LHCN-M2 (cell line): ENCODE results near the gene HIPK2. TPM values are rescaled to one million over a fixed set of nuclear protein-coding genes. Genes with fewer than 3 reads are reported as not detected.
A peak's percentile ranks its signal among the peaks of the same experiment; 100 is the strongest.

Source experiments
- DNase-seq: peaks from one replicate; pipeline ENCODE4 v3.0.0-alpha.2; 2012; ENCODE audit warnings: low read depth
- total RNA-seq: library from RNA; depleted of rRNA; stranded (reverse); fragments of >200 nt; gene quantifications from 2 replicates; pipeline ENCODE4 v1.2.3, GENCODE V29; 2014

The HIPK2 gene
- total RNA-seq, 1 experiment from 2014 or later = 61.3 TPM

DNA sequence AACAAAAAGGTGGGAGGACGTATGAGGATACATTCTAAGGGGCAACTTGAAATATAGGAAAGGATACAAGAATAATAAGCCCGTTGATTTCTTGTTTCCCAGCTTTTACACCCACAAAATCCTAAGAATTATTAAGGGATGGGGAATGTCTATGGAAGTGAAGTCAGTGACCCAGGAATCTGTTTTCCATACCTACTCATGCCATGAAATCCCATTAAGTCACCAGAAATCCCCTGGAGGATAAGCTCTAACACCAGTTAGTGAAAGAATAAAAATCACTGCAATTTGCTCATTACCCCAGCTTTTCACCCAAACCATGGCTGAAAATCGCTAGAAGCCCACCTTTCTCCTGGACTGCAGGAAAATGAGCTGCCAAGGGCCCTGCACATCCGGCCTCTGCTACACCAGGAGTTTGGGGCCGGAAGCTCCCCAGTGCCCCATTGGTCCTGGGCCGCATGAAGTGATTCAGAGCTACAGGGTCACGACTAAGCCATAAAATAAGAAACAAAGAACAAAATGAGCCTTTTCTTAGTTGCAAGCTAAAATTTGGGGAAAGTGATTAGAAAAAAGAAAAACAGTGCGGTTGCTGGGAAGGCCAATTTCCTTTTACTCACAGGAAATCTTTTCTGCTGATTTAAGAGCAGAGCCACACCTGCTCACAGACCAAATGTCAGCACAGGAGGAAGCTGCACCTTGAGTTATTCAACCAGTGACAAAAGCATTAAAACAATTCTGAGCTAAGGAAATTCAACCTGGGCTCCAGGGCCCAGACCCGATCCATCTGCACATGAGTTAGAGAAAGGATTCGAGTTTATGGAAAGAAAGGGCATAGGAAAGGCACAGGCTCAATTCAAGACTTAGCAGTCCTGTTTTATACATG lies 40.3 kb downstream of the HIPK2 start:
- peak; percentile 84 for DNase-seq

DNA sequence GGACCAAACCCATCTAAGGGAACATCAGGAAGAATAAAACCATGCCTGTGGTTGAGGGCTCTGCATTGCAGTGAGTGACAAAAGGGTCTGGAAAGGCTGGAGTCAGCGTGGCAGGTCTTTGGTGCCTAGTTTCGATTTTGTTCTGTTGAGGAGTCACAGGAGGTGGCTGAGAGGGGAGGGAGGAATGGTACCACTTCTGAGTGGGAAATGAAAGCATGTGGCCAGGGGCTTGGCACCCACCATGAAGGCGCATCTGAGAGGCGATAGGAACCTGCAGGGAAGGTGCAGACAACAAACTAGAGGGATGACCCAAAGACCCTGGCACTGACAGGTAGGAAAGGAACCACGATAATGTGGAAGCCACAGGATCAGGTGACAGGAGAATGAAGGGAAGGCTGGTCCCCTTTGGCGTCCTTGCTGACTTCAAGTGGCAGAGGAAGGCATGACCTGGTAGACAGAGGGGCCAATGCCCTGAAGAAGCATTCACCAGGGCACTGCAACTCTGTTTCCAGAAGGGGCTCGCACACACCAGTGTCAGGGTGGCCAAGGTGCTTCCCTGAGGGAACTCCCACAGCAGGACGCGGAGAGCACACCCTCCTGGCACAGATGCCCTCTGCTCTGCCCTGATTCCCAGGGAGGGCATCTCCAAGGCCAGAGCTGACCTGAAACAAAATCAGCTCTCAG lies 41.7 kb downstream of the HIPK2 start:
- no peak for DNase-seq

DNA sequence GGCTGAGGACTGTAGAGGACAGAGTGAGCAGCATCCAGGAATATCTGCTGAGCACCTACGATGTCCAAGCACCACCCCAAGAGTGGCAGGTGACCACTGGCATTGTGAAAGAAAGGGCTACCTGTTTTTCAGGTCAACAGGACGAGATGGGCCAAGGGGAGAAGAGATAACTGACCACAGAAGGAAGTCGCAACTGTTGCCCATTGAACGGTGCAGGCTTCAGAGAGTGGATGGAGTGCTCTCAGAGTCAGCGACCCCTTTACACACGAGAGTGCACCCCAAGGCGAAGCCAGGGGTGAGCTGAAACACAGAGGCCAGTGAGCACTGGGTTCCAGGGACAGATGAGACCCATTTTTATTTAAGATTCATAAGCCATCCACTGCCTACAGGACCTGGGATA lies 42.3 kb downstream of the HIPK2 start:
- DNase-seq = no peak

DNA sequence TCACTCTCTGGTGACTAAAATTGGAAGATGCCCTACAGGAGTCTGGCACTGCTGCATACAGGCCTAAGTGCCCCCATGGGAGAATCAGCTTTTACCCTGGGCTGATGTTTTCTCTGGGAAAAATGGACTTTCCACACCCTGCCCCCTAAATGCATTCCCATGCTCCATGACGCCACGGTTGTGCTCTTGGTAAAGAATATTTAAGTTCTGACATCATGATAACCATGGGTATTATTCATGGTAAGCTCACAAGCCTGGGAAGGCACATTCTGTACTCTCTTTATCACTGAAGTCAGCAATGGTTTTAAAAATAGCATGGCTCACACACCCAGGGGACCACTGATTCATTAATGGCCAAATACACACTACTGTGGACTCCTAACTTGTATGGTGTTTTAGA lies 43.4 kb downstream of the HIPK2 start:
- DNase-seq = peak; percentile 100

DNA sequence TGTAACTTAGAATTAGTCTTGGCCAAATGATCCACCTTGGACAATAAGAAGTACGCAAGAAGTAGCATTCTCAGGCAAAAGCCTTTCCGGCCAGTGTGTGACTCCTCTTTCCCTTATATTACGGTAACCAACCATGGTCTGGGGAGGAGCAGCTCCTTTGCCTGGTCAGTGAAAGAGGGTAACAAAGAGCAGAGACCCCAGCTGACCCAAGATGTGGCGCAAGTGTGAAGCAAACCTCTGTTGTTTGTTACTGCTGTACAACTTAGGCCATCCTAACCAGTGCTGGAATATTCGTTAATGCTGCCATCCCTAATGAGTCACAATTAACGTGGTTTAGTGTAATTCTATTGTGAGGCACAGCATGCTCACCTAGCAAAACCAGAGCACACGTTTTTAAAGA lies 44.0 kb downstream of the HIPK2 start:
- DNase-seq = peak; percentile 62

DNA sequence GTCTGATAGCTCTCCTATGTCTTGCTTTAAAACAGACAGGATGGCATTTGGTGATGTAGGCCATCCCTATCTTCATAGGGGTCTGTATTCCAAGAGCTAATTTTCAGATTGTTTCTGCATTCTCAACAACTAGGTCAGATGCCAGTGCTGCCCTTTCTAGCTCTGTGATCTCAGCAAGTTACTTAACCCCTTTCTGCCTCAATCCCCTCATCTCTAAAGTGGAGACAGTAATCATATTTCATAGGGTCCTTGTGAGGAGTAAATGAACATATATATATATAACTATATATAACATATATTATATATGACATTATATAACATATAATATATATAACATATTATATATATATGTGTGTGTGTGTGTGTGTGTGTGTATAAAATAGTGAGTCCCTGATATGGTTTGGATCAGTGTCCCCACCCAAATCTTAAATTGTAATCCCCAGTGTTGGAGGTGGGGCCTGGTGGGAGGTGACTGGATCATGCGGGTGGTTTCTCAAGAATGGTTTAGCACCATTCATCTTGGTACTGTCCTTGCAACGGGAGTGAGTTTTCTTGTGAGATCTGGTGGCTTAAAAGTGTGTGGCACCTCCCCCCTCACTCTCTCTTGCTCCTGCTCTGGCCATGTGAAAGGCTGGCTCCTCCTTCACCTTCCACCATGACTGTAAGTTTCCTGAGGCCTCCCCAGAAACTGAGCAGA lies 45.2 kb downstream of the HIPK2 start:
- DNase-seq = no peak

DNA sequence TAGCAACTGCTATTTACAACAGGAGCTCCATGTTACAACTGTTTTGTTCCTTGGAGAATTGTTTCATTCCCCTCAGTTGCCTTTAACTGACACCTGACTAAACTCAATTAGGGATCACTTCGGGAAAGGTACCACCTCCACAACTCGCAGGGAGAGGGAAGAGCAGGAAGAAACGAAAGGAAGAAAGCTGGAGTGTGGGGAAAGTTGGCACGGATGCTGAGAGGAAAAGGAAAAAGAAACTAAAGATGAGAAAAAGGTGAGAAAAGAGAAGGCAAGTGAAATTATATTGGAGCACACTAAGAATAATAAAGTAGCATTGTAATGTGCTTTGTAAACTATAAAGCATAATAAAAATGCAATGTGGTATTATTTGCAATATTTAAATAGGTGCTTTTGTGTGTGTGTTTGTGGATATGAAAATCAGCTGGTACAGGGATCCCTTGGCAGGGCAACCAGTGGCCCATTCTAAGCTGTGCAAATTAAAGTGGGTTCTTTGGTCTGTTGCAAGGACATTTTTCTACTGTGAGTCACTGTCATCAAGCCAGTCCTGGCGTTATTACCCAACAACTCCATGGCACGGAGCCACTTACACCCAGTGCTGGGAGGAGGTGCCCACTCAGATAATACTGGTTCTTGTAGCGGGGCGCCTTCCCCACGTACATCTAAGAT lies 45.9 kb downstream of the HIPK2 start:
- peak; percentile 99 for DNase-seq

DNA sequence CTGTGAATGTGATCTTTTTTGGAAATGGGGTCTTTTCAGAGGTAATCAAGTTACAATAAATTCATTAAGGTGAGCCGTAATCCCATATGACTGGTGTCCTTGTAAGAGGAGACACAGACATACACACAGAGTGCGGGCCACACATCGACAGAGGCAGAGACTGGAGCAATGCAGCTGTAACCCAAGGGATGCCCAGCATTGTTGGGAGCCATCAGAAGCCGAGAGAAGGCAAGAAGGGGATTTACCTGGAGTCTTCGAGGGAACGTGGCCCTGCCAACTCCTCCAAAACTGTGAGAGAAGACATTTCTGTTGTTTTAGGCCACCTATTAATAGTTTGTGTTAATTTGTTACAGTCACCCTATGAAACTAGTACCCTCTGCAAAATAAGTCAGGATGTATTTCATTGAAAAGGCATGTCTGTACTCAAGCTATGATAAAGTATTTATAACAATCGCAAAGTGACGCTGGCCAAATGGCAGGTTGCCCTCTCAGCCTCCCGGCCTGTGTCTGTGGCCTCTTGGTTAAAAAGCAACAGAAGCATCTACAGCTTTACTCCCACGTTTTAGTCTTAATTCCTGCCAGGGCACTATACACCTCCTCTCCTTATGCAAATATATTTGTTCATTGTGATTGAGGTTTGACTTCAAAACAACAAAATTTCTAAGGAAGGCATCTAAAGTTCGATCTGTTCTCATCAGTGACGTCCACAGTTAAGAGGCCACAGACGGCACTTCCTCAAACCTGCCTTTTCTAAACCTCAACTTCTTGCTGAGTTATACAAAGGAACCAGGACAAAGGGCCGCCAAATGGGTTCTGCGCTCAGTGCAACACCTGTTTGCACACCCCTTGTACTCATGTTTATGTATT lies 46.8 kb downstream of the HIPK2 start:
- DNase-seq = peak; percentile 53

DNA sequence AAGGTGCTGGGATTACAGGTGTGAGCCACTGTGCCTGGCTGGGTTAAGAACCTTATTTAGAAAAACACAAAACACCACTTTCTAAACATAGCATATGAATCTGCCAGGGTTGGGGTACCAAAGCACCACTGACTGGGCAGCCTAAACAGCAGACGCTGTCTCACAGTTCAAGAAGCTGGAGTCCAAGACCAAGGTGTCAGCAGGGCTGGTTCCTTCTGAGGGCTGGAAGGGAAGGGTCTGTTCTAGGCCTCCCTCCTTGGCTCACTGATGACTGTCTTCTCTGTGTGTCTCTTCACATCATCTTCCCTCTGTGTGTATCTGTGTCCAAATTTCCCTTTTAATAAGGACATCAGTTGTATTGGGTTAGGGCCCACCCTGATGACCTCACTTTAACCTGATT lies 49.6 kb downstream of the HIPK2 start:
- DNase-seq = no peak

DNA sequence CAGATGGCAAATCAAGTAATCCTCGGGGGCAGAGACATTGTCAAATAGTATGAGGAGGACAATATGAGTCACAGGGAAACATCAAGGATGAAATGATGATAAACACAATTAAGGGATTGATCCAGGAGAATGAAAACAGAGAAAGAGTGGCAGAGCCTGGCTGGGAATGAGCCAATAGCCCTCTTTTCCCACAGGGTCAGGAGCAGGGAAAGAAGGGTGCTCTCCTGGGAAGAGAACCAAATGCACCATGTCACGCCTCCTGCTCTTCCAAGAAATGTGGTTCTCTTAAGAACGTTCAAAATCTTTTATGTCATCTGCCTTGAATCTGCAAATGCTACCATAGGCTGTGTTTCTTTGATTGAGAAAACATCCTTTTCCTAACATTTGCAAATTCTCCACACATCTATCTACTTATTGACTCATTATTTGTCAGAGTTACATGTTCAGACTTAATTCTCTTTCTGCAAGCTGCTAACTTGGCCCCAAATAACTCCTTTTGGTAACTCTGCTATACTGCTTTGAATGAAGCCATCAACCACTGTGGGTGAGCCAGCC lies 50.6 kb downstream of the HIPK2 start:
- DNase-seq = peak; percentile 83

DNA sequence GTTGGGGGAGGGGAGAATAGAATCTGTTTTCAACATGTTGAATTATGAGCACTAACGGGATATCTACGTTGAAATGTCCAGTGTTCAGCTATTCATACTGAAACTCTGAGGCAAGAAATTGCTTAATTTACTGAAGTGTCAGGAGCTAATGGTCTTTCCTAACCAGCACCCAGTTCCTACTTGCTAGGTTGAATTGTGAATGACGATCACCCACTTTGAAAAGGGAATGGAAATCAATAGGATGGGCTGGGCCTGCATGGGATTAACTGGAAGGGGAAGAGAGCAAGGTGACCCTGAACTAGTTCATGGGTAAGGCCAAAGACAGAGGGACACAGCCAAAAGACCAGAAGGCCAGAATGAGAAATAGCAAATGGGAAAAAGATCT lies 51.3 kb downstream of the HIPK2 start:
- DNase-seq = no peak

DNA sequence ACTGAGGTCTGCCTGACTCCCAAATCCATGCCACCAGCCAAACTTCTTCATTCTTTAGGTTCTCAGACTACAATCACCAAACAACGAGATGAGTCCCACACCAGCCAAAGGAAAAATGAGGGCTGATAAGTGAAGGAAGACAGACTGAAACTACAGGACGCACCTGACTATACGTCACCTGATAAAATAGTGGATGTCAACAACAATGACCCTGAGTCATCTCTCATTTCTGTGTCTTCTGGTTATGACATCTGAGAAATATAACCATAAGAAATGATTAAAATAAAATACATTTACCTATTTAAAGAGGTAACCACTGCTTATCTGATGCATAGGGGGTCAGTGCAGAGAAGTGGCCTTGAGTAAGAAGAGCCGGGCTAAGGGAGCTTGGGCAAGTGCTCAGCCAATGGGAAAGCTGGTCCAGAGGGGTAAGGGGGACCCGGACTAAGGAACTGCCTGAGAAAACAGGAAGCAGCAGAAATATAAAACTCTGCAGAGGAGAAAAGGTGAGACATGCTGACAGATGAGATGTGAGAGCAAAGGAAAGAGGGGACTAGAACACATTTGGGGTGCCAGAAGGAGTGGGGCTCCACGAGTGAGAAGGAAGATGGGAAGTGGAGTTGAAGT lies 51.8 kb downstream of the HIPK2 start:
- no peak for DNase-seq

DNA sequence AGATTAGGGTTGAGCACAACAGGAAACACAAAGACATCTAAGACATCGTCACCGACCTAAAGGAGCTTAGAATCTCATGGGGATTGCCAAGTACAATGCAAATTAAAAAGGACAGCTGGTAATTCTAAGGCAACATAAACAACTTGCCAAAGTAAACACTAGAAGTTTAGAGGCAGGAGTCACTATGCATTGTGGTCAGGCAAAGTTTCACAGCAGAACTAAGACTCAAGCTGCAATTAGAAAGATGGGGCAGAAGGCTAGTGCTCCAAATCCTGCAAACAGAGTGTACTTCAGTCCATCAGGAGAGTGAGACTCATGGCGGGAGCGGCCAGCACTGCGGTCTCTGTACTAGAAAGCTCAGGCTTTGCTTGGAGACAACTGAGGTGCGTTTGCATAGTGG lies 52.7 kb downstream of the HIPK2 start:
- peak; percentile 99 for DNase-seq

DNA sequence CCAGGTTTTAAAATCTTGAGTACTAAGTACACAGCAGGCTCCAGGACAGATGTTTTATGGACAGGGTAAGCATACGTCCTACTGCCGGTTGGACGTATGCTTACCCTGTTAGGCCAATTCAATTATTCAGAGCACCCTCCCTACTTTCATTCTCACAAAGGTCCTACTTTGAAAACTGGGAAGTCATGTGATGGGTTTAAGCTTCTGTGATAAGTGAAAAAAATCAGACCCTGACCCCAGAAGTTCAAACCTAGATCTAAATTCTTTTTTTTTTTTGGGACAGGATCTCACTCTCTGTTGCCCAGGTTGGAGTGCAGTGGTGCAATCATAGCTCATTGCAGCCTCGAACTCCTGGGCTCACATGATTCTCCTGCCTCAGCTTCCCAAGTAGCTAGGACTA lies 55.2 kb downstream of the HIPK2 start:
- no peak for DNase-seq

DNA sequence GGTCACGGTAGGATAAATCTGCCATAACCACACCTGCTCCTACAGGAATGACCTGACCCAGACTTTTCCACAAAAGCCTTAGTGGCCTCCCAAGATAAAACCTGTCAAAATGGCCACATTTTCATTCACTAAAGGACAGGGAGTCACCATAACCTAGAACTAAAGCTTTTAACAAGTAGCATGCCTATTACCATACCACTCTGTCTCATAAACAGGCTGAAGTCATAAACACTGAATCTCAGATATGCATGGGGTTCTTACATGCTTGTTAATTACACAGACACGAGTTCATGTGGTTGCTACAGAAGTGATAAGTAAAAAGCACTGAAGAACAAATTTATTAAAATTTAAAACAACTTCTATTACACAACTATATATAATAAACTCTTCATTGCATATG lies 56.0 kb downstream of the HIPK2 start:
- DNase-seq = no peak

DNA sequence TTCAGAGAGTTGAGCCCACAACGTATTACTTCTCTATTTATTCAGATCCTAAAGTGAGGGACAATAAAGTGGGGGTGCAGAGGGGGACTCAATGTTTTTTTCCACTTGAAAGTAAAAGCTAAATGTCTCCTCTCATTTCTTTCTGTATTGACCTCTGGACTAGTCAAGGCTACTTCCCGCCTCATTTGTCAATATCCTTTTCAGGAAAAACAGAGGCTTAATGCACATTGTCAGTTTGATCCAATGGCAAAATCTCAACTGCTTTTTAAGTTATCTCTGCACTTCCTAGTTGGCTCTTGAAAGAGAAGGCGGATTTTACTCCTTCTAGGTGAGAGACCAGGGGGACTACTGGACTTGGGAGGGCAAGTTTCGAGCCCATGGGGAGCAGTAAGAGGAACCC lies 56.4 kb downstream of the HIPK2 start:
- no peak for DNase-seq

DNA sequence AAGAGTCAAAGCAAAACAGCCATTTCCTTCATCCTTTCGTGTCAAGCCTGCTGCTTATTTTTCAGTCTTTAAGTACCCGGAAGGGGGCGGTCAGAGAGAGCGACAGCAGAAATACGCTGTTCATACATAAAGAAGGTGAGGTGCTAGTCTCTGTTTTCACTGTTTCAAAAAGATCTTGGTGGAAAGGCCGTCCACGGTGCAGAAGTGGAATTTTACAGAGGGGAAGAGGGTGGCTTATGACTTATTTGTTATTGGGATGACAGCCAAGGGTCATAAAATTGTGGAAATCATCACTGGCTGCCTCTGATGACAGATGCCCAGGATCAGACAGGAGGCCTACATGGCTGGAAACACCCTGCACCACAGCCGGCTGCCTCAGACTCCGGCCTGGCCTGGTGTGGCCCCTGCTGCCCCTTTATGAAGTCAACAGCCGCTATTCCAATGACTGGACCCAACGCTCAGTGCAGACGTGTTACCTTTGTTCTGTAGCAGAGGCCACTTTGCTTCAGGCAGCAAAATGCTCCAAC lies 57.0 kb downstream of the HIPK2 start:
- DNase-seq = peak; percentile 89

DNA sequence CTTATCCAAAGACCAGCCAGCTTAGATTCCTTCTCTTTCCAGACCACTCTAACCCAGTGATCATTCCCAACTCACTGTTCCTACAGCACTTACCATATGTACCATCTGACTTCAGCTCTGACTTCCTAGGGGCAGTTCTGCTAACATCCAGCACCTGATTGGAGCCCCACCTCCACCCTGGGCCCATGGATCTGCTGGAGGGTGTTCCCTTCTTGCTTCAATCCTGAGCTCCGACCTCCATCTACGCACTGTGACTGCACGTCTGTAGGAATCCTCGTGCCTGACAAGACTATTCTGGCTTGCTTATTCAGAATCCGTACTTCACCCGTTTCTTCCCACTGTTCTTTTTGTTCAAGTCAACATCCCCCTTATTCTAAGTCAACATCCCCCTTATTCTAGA lies 57.6 kb downstream of the HIPK2 start:
- no peak for DNase-seq

DNA sequence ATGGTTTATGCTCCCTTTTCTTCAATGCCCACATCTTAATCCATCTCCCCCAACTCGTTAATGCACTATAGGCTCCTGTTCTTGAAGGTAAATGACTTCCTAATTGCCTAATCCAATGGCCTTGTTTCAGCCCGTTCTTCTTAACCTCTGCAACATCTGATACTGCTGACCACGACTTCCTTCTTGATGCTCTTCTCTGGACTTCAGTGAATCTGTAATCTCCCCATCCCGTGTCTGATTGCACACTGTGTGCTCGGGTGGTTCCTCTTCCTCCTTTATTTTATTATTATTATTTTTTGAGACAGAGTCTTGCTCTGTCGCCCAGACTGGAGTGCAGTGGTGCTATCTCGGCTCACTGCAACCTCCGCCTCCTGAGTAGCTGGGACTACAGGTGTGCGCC lies 58.9 kb downstream of the HIPK2 start:
- no peak for DNase-seq

DNA sequence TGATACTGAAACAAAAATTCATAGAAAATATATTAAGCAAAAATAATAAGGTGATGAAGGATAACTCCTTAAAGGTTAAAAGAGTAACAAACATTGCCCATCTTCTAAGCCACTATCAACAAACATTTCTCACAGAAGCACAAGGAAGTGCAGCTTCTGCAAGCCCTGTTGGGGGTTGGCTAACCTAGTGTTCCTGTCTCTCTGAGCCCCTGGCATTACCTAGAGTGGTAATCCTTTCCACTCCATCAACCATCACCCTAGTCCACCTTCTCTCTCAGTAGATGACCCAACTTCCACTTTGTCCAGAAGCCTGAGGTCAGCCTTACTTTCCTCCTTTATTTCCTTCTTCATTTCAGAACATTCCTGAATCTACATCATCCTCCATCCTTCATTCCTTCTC lies 59.7 kb downstream of the HIPK2 start:
- no peak for DNase-seq
